HepG2 (cell line): ENCODE measurements around the gene ATP2B3. TPM values are rescaled to one million over a fixed set of nuclear protein-coding genes. Genes with fewer than 3 reads are reported as not detected.

Source experiments
- ATAC-seq: fragments of 200-7000 bp; cut with Tn5 transposase; 3 replicates; pipeline ENCODE4 v1.9.1; 2020; ENCODE audit warnings: mild to moderate bottlenecking, moderate library complexity
- BruUV-seq: library from RNA; stranded (reverse); fragments of 400-500 nt; replicated peaks from 2 replicates; lab custom pipeline; 2021; lab: Mats Ljungman, UMichigan
- CTCF ChIA-PET: fragments of 300-600 bp; formaldehyde crosslinking; extraction: SDS; loops from one replicate; lab custom pipeline; 2021; ENCODE audit warnings: low total read pairs, inconsistent platforms, low intra/inter-chr PET ratio; lab: Yijun Ruan, JAX
- POLR2A ChIA-PET: fragments of 350-600 bp; sonication (Branson Sonifier 250); formaldehyde crosslinking; loops from one replicate; lab custom pipeline; 2020; ENCODE audit warnings: antibody characterized with exemption, inconsistent platforms; lab: Yijun Ruan, JAX
- DNase-seq: peaks from one replicate; pipeline ENCODE4 v3.0.0-alpha.2; 2015; ENCODE audit warnings: low spot score
- FAIRE-seq: peaks from 3 replicates; lab custom pipeline; 2011; peaks lifted over from hg19 to GRCh38; lab: Jason Lieb, UNC
- H2AFZ ChIP-seq: one replicate; pipeline ENCODE4 v1.6.1; 2011; ENCODE audit warnings: low read length, inconsistent platforms
- H3K27ac ChIP-seq: fragments of 300-600 bp; 3 replicates; pipeline ENCODE4 v1.8.0; 2011; ENCODE audit warnings: mixed run types, mild to moderate bottlenecking, mixed read lengths, low read length, inconsistent platforms; ENCODE audit not compliant: insufficient read depth; ENCODE audit errors: extremely low read length
- H3K27me3 ChIP-seq, 2 experiments: fragments of 200-600 bp in 1 of 2; 2 replicates in 1 of 2; 3 replicates in 1 of 2; pipeline versions ENCODE4 v1.6.0 to v1.8.0; 2011; ENCODE audit warnings: low read length in 2 of 2, mild to moderate bottlenecking in 2 of 2, moderate library complexity in 2 of 2, inconsistent platforms in 1 of 2; ENCODE audit not compliant: insufficient read depth in 2 of 2, control insufficient read depth in 1 of 2
- H3K36me3 ChIP-seq, 2 experiments: fragments of 200-600 bp in 1 of 2; replicated peaks in 1 of 2; 2 replicates in 1 of 2; 3 replicates in 1 of 2; pipeline versions ENCODE4 v1.5.1 to v1.8.0; 2011; ENCODE audit warnings: low read length in 2 of 2, inconsistent platforms in 1 of 2; ENCODE audit not compliant: insufficient read depth in 2 of 2, control insufficient read depth in 1 of 2
- H3K4me1 ChIP-seq: 2 replicates; pipeline ENCODE4 v1.5.1; 2012; ENCODE audit warnings: low read length, inconsistent platforms; ENCODE audit not compliant: insufficient read depth
- H3K4me2 ChIP-seq: 2 replicates; pipeline ENCODE4 v1.6.0; 2011; ENCODE audit warnings: low read depth, low read length, inconsistent platforms
- H3K4me3 ChIP-seq, 3 experiments: fragments of 200-600 bp in 1 of 3; sonication (generic), shearing (Covaris generic) in 1 of 3; replicated peaks in 1 of 3; 2 replicates each; pipeline ENCODE4 v1.5.1; 2011 to 2016; ENCODE audit warnings: low read length in 3 of 3, inconsistent platforms in 2 of 3, low read depth in 2 of 3, mild to moderate bottlenecking in 2 of 3, control low read depth in 1 of 3, mixed read lengths in 1 of 3; ENCODE audit not compliant: insufficient read depth in 1 of 3
- H3K79me2 ChIP-seq: one replicate; pipeline ENCODE4 v1.6.1; 2011; ENCODE audit warnings: low read length, inconsistent platforms; ENCODE audit not compliant: insufficient read depth
- H3K9ac ChIP-seq: 2 replicates; pipeline ENCODE4 v1.6.0; 2011; ENCODE audit warnings: mild to moderate bottlenecking, low read depth, low read length, inconsistent platforms; ENCODE audit not compliant: insufficient read depth
- H3K9me3 ChIP-seq: 2 replicates; pipeline ENCODE4 v1.5.1; 2012; ENCODE audit warnings: mild to moderate bottlenecking, low read length
- H4K20me1 ChIP-seq: 2 replicates; pipeline ENCODE4 v1.6.0; 2011; ENCODE audit warnings: inconsistent platforms, mild to moderate bottlenecking, low read length, moderate library complexity; ENCODE audit not compliant: insufficient read depth
- FIP1L1 ChIP-seq: fragments of 200-400 bp; formaldehyde crosslinking; IDR thresholded peaks from 2 replicates; pipeline ENCODE4 v1.6.1; 2018; ENCODE audit warnings: low read depth, mild to moderate bottlenecking, low read length, moderate library complexity, borderline replicate concordance; ENCODE audit not compliant: insufficient read depth
- IKZF1 ChIP-seq: fragments of 450-650 bp; IDR thresholded peaks from 2 replicates; pipeline ENCODE4 v1.7.1; 2016
- MBNL3 ChIP-seq: fragments of 250-450 bp; sonication (Bioruptor Pico); conservative IDR thresholded peaks from 2 replicates; pipeline ENCODE4 v1.8.0; 2022; ENCODE audit warnings: mild to moderate bottlenecking, inconsistent platforms
- ZNF10 ChIP-seq: sonication (generic); formaldehyde crosslinking; IDR thresholded peaks from 2 replicates; pipeline ENCODE4 v1.4.0; 2020; ENCODE audit warnings: mild to moderate bottlenecking, low read depth, missing genetic modification reagents, borderline replicate concordance
- ZNF224 ChIP-seq: sonication (generic); formaldehyde crosslinking; IDR thresholded peaks from 2 replicates; pipeline ENCODE4 v1.5.0; 2020; ENCODE audit warnings: mild to moderate bottlenecking, missing genetic modification reagents
- ZNF720 ChIP-seq: sonication (generic); formaldehyde crosslinking; IDR thresholded peaks from 2 replicates; pipeline ENCODE4 v1.4.0; 2020; ENCODE audit warnings: missing genetic modification reagents
- ZNF790 ChIP-seq: sonication (generic); formaldehyde crosslinking; IDR thresholded peaks from 2 replicates; pipeline ENCODE4 v1.8.0; 2022; ENCODE audit warnings: missing genetic modification reagents, mild to moderate bottlenecking, borderline replicate concordance
- ZNF839 ChIP-seq: sonication (generic); formaldehyde crosslinking; IDR thresholded peaks from 2 replicates; pipeline ENCODE4 v1.4.0; 2020; ENCODE audit warnings: missing genetic modification reagents, mild to moderate bottlenecking, borderline replicate concordance
- WGBS: methylation state at CpG from one replicate; pipeline ENCODE4 v1.1.6; 2017; ENCODE audit warnings: low lambda C conversion rate; 5-methylcytosine and 5-hydroxymethylcytosine counted together
- in situ Hi-C: cut with HindIII; loops from 2 replicates; pipeline ENCODE4 v1.10.0; 2017; ENCODE audit warnings: low pct_unique_long_range_greater_than_20kb; ENCODE audit not compliant: extremely low pct_ligation_motif_present
- intact Hi-C: fragments of 100-400 bp; cut with micrococcal nuclease; formaldehyde crosslinking; loops from one replicate; pipeline ENCODE4 v1.10.0; 2022; ENCODE audit not compliant: unreplicated experiment
- polyA plus RNA-seq, 8 experiments: library from polyadenylated mRNA; depleted of rRNA in 3 of 8; stranded (reverse) in 7 of 8; unstranded in 1 of 8; fragments of >200 nt; fragmentation: Illumina TruSeq in 4 of 8; extraction: Trizol in 4 of 8; gene quantifications; 2 replicates each; pipeline versions ENCODE4 v1.2.1 to v1.2.3, GENCODE V29; 2011 to 2016; ENCODE audit warnings: low read depth in 4 of 8, missing spikeins in 1 of 8, mixed read lengths in 1 of 8; ENCODE audit not compliant: insufficient read depth in 1 of 8
- total RNA-seq, 5 experiments: library from RNA; depleted of rRNA; stranded (reverse); fragments of >200 nt; fragmentation: Illumina TruSeq; extraction: Trizol; gene quantifications; 2 replicates each; pipeline ENCODE4 v1.2.3, GENCODE V29; 2016; ENCODE audit warnings: low read depth in 1 of 5
- TF ChIP-seq, protein P1 (sequence below): sonication (generic); formaldehyde crosslinking; conservative IDR thresholded peaks from 2 replicates; pipeline ENCODE4 v1.4.0; 2020; ENCODE audit warnings: missing genetic modification reagents
- TF ChIP-seq, protein P2 (sequence below): sonication (generic); formaldehyde crosslinking; IDR thresholded peaks from 2 replicates; pipeline ENCODE4 v1.4.0; 2020; ENCODE audit warnings: missing genetic modification reagents

Gene ATP2B3
- total and polyA plus RNA-seq, 2 of the 13 experiments (the other 11 are each of a cell fraction or from before 2014, with no cell fraction given): not detected

DNA sequence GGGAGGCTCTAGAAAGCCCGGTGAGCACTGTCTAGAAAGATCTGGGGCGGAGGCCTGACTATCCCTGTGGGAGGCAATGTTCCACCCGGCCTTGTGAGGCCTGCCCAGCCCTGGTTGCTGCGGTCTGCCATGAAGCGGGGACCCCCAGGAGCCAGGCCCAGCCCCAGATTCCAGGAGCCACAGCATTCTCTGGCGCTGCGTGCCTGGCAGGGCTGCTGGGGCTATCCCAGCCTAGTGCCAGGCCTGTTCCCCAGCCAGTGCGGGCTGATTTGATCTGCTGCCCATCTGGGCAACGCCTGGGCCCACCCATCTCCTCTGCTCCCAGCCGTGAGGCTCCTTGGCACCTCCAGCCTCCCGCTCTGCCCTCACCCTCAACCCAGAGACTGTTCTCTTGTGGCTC, 19.6 kb downstream of the ATP2B3 start (continued):
- TF ChIP-seq, protein P1, sequence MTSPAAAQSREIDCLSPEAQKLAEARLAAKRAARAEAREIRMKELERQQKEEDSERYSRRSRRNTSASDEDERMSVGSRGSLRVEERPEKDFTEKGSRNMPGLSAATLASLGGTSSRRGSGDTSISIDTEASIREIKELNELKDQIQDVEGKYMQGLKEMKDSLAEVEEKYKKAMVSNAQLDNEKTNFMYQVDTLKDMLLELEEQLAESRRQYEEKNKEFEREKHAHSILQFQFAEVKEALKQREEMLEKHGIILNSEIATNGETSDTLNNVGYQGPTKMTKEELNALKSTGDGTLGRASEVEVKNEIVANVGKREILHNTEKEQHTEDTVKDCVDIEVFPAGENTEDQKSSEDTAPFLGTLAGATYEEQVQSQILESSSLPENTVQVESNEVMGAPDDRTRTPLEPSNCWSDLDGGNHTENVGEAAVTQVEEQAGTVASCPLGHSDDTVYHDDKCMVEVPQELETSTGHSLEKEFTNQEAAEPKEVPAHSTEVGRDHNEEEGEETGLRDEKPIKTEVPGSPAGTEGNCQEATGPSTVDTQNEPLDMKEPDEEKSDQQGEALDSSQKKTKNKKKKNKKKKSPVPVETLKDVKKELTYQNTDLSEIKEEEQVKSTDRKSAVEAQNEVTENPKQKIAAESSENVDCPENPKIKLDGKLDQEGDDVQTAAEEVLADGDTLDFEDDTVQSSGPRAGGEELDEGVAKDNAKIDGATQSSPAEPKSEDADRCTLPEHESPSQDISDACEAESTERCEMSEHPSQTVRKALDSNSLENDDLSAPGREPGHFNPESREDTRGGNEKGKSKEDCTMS (CRISPR knock-in tag): no peak
- no peak for TF ChIP-seq IKZF1
- no peak for TF ChIP-seq MBNL3 (CRISPR knock-in tag)
- TF ChIP-seq ZNF790: no peak

DNA sequence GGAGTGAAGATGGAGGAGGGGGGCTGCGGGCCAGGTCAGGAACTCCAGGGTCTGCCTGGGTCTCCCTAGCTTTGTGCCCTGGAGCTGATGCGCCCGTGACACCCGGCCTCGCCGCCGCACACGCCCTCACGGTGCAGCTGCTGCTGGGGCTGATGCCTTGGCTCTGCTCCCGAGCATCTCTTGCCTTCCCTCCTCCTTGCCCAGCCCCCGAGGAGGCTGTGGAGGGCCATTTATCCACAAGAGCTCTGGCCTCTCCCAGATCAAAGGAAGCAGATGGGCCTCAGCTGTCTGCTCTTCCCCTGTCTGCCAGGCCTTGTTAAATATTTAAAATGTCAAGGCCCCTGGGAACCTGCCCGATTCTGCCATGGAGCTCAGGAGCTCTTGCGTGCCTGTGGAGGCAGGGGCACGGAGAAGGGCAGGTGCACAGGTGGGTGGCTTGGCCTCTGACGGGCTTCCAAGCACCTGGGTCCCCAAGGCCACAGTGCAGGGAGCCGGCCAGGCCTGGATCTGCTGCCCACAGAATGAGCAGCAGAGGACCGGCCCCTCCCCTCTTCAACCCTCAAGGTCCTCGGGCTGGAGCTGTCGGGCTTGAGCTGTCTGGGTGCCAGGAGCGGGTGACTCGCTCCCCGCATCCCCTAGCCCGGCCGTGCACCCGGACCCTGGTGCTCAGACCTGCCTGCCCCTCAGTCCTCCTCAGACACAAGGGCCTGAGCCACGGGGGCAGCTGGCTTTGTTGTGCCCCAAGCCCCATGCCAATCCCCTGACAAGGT, 20.3 kb downstream of the ATP2B3 start:
- no peaks in the 10 kb centered on the region for H4K20me1 ChIP-seq
- in situ Hi-C loops: no loop called here
- H3K79me2 ChIP-seq: no peaks in the 10 kb centered on the region
- no peak overlapping the region for H3K9ac ChIP-seq
- intact Hi-C loops: loop anchor here (5.0 kb wide), 1 partner anchor 670 kb away; no protein-coding TSS in a partner anchor
- H3K4me1 ChIP-seq: no peaks in the 10 kb centered on the region
- WGBS: no CpG with 5 or more reads among the region's 26 CpGs
- no peak overlapping the region for H3K4me2 ChIP-seq
- CTCF ChIA-PET: interaction anchor here (2.9 kb wide), 1 partner anchor 131 kb away, joined by 25 read pairs; no protein-coding TSS in a partner anchor
- H3K27me3 ChIP-seq: peaks cover 7 to 56% of the 10 kb centered on the region in 2 experiments; a peak in 4 of 5 replicates
- no peak for FAIRE-seq
- TF ChIP-seq, protein P2, sequence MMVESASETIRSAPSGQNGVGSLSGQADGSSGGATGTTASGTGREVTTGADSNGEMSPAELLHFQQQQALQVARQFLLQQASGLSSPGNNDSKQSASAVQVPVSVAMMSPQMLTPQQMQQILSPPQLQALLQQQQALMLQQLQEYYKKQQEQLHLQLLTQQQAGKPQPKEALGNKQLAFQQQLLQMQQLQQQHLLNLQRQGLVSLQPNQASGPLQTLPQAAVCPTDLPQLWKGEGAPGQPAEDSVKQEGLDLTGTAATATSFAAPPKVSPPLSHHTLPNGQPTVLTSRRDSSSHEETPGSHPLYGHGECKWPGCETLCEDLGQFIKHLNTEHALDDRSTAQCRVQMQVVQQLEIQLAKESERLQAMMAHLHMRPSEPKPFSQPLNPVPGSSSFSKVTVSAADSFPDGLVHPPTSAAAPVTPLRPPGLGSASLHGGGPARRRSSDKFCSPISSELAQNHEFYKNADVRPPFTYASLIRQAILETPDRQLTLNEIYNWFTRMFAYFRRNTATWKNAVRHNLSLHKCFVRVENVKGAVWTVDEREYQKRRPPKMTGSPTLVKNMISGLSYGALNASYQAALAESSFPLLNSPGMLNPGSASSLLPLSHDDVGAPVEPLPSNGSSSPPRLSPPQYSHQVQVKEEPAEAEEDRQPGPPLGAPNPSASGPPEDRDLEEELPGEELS (CRISPR knock-in tag): no peak
- TF ChIP-seq ZNF839 (CRISPR knock-in tag): no peak
- TF ChIP-seq ZNF10 (CRISPR knock-in tag): no peak
- no peak for TF ChIP-seq FIP1L1
- TF ChIP-seq ZNF224 (CRISPR knock-in tag): no peak
- no peak for TF ChIP-seq ZNF720 (CRISPR knock-in tag)
- TF ChIP-seq, all 625 proteins: peak for 0
- POLR2A ChIA-PET: no interaction called here
- Histone ChIP-seq H3K9me3 (no peaks in the 10 kb centered on the region), H3K36me3 (no peaks in the 10 kb centered on the region), H3K27ac (no peak overlapping the region), H2AFZ (no peak overlapping the region), H3K4me3 (no peak overlapping the region)
- DNase-seq: no peak
- ATAC-seq: no peak
- BruUV-seq: no TSS peak
